Kasumi-1 (cell line): Measurements from ENCODE around the gene KRT4.

ENCODE experiments used
- DNase-seq, 2 experiments: peaks; one replicate each; lab custom pipeline; 2025; lab: John Stamatoyannopoulos, UW

Gene KRT4

DNA sequence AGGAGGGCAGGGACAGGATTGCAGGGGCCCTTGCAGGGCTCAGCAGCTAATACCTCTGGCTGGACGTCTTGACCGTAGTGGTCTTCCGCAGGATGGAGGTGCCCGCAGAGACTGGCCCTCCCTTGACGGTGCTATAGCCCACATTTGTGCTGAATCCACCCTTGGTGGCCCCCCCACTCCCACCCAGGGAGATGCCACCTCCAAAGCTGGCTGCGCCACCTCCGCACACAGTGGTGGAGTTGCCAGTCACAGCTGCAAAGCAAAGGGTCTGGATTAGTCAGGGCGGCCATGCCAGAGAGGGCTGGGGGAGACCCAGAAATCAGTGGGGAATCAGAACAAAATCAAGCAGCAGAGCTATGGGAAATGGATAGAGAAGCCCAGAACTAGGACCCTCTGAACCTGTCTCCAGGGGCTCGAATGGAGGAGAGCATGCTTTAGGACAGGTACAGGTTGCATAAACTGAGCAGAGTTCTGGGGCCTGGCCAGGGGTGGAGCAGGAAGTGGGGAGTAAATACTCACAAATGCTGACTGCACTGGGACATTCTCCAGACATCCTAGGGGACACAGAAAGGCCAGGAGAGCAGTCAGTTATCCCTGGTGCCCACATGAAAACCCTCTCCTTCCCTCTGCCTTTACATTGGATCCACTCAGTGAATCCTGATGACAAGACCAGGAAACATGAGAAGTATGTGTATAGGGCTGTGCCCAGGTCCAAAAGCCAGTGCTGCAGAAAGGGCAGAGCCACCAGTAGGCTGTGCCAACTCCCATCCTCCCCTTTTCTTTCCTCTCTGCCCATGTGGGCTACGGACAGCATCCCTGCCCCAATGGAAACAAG, 8.1 kb upstream of the KRT4 start:
- no peak for DNase-seq

DNA sequence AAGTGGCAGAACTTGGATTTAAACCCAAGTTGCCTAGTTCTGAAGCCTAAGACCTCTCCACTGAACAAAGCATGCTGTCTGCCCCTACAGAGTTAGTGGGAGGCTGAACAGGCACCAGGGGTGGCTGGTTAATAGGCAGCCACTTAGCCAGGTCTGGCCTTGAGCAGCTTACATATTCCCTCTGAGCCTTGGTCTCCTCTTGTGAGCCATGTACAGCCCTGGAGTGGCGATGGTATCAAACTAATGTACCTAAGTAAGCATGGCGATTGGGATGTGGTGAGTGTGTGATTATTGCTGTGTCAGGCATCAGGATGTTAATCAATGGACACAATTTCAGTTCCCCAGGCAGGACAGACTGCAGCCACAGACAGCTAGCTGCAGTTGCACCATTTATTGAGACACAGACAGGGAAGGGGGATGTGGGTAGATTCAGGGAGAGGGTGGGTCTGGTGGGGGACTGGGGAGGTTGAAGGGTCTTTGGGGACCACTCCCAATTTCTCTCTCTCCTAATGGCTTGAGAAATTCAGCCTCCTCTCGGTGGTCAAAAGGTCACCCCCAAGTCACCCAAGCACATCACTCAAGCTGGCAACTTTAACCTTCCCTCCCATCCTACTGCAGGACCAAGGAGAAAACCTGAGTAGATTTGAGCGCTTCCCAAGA, 7.3 kb upstream of the KRT4 start:
- DNase-seq: no peak

DNA sequence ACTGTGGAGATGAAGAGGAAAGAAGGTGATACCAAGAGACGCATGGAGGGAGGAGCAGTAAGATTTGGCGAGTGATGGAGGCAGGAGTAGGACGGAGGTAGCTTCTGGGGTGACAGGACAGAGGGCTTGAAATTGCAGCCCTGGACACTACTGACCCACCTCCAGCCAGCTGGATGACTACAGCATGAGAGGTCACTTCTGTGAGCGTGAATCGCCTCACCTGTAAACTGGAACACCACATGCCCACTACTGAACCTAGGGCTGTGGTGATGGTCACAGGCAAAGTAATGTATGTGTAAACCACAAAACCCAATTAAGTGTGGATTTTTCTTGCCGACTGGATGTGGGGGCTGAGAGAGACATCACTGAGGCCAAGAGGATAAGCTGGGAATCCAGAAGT, 6.6 kb upstream of the KRT4 start:
- DNase-seq: no peak

DNA sequence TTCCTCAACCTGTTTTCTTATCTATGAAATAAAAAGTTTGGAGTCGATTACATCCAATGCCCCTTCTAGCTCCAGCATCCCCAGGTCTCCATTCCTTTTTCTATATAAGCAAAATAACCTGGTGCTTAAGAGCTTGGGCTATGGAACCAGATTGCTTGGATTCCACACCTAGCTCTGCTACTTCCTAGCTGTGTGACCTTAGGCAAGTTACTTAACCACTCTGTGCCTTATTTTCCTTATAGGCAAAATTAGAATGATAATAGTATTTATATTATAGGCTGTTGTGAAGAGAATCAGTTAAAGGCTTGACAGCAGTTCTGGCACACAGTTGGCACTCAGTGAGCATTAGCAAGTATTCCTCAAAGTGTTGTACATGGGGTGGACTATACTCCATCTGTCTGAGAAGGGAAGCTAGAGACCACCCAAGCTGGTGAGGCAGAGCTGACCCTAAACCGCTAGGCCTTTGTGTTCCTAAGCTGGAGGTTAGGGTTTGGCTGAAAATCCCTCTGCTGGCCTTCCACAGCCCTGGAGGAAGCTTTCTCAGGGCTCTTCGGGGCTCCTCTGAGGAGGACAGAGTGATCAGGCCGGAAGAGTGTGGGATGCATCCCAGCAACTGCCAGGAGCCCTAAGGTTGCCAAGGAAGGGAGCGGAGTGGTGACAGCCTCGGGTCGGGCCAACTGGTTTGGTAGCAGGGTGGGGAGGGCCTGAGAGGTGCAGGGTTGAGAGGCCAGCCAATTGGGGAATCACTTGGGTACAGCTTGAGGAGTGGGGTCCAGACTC, 6.0 kb upstream of the KRT4 start:
- DNase-seq: no peak

DNA sequence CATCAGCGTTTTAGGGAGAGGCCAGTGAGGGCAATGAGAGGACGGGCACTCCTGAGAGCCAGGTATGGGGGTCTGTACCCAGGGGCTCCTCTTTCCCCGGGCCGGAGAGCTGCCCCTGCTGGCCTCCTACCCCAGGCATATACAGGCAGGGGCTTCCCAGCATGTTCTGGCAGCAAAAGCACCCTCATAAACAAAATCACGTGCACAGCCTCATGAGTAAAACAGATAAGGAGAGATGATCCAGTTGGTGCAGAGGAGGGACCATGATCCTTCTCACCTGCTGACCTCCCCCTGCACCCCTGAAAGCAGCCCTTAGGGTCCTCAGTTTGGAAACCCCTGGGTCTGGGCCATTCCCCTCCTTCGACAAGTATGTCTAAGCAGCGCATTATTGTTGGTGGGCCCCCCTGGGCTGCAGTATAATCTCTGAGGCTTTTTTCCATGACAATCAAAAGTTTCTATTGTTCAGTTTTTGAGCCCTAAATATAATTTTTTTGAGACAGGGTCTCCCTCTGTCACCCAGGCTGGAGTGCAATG, 5.0 kb upstream of the KRT4 start:
- DNase-seq: no peak

DNA sequence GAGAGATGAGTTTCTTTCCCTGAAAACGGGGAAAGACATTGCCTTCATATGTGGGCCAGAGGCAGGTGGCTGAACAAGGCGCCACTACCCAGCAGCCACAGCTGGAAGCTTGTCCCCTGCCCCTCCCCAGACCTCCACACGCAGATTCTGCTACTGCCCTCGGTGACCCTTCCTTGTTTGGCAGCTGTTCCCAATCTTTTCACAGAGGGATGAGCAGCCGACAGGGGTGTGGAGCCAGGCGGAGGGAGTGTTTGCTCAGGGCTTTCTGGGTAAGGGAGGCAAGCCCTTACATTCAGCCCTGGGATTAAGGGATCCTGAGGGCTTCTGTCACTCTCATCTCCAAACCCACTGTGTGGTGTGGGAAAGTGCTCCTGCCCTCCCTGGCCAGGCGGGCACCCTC, 4.5 kb upstream of the KRT4 start:
- no peak for DNase-seq

DNA sequence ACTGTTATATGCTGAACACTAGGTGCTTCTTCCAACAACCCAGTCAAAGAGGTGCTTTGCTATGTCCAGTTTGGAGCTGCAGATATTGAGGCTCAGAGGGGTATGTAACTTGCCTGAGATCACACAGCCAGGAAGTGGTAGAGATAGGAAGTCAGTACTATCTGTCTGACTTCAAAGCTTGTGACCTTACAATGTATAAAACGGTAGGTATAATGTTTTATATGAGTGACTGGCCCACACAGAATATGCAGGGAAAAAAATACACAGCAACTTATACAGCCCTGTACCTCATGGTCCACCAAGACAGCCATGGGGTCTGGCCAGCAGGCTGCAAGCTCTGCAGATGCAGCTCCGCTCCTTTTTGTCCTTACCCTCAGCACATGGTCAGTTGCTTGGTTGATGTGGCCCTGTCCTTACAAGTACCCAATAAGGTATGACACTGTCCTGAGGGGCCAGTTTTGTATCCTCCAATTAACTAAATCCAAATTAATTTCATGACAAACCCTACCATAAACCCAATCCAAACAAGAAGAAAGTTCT, 3.9 kb upstream of the KRT4 start:
- DNase-seq: no peak

DNA sequence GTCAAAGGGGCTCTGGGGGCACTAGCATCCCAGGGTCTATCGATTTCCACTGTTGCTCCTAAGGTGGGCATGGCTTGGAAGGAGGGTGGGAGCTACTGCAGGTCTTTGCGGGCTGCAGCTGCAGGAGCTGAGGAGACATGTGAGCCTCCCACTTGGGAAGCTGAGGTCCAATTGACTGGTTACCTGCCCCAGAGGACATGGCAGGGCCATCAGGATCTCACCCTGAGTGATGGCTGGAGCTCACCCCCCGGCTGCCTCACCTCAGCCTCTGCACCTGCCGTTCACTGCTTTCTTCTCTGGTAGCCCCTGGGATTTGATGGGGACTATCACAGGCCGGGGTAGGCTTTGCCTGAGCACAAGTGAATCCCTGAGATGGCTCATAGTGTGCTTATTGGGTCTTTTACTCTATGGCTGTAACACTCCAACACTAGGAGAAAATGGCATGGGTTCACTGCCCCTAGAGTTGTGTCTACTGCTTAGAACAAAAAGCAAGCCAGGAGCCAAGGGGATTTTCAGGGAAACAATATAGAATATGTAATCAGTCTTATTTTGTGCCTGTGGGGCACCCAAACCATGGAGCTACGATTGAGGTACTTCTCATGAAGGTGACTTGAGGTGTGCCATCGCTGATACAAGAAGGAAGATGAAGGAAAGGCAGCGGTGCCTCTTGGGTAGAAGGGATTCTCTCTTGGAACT, 3.2 kb upstream of the KRT4 start:
- DNase-seq: no peak

DNA sequence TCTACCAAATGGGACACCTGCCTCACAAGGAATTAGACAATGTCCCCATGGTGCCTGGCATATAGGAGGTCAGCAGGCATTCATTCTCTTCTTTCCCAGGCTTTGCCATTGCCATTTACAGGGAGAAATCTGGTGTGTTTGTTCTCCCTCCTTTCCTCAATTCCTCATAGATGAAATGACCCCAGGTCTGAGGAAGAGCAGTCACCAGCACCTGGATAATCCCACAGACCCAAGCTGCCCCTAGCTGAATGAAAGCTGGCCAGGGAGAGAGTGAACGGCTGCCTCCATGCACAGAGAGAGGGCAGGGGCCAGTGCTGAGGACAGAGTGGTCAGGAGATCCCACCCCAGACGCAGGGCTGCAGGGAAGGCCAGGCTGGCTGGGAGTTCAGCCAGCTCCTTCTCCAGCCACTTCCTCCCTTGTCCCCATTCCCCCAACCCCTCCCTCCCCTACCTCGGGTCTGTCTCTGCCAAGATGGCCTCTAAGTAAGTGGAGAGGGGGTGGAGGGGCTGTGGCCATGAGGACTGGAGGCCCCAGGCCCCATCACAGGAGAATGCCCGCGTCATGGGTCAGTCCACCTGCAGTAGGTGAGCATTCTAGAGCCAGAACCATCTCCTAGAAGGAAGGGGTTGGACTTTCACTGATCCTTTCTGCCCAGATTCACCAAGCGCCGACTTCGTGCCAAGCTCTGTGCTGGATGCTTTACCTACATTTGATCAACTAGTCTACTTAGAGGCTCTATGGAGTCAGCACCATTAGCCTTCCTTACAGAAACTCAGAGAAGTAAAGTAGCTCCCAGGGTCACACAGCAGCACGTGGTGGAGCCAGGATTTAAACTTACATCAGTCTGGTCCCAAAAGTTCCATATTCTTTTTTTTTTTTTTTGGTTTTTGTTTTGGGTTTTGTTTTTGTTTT, 2.0 kb upstream of the KRT4 start:
- no peak for DNase-seq

DNA sequence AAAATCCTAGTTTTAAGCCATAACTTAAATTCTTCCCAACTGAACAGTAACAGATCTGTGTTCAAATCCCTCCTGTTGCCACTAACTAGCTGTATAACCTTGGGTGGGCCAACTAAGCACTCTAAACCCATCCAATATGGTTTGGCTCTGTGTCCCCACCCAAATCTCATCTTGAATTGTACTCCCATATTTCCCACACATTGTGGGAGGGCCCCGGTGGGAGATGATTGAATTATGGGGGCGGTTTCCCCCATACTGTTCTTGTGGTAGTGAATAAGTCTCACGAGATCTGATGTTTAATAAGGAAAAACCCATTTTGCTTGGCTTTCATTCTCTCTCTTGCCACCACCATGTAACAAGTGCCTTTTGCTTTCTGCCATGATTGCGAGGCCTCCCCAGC, 1.2 kb upstream of the KRT4 start:
- no peak for DNase-seq

DNA sequence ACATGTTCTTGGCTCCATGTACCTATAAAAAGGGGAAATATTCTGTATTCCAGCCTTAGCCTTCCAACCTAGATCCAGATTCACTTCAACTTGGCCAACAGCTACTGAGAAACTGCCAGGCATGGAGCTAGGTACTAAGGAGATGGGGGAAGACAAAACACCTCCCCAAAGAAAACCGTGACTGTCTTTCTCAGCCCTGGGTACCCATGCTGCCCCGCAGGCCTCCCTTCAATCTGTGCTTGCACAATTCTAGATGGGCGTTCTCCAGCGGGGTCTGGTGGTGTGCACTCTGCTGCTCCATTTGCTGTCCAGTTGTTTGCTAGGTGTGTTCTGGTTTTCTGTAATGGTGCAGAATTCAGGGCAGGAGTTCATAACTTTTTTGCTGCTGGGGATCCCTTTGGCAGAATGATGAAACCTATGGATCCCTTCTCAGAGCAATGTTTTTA, 817 bp upstream of the KRT4 start:
- DNase-seq: no peak

DNA sequence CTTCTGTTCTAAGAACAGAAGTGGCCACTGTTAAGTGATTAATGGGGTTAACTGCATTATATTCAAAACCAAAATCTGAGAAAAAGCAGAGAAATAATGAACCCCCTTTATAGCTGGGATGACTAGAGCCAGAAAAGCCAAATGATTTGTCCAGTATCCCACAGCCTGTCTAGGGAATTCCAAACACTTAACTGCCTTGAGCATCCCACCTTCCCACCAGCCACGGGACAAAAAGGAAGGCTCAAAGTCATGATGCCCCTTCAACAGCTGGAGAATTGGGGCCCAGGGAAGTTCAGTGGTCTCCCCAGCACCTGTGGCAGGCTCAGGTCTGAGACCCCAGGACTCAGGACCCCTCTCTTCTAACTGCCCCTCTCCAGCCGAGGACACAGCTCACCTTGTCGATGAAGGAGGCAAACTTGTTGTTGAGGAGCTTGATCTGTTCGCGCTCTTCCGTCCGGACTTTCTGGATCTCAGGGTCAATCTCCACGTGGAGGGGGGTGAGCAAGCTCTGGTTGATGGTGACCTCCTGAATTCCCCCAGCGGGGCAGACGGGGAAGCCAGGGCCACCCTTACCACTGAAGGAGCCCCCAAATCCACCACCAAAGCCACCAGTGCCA, 605 bp downstream of the KRT4 start:
- DNase-seq: no peak

DNA sequence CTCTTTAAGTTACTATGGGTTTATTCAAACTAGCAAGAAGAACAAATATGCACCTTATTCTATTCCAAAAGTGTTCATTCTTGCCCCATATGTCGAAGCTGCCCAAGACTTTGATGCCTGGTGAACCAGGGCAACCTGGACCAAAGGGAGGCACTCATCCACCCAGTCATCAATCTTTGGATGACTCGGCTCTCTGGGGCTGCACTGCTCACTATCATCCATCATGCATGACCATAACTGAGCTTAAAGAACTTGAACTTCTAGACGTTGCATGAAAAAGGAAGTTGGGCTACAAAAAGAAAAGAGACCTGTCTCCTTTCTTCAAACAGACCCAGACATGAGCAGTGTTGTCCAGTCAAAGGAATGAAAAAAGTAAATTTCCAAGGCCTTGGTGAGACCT, 1.2 kb downstream of the KRT4 start:
- no peak for DNase-seq

DNA sequence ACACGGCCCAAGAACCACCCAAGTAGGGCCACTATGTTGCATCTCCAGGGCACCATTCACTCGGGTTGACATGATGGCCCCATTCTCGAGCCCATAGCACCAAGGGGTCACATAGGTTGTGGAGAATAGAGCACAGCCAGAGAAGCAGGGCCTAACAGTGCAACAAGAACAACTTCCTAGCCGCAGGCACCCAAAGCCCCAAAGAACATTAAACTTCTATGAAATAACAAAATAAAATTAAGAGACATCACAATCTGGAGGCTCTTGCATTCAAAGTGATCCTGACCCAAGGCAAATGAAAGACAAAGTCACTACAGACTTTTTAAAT, 1.9 kb downstream of the KRT4 start:
- no peak for DNase-seq

DNA sequence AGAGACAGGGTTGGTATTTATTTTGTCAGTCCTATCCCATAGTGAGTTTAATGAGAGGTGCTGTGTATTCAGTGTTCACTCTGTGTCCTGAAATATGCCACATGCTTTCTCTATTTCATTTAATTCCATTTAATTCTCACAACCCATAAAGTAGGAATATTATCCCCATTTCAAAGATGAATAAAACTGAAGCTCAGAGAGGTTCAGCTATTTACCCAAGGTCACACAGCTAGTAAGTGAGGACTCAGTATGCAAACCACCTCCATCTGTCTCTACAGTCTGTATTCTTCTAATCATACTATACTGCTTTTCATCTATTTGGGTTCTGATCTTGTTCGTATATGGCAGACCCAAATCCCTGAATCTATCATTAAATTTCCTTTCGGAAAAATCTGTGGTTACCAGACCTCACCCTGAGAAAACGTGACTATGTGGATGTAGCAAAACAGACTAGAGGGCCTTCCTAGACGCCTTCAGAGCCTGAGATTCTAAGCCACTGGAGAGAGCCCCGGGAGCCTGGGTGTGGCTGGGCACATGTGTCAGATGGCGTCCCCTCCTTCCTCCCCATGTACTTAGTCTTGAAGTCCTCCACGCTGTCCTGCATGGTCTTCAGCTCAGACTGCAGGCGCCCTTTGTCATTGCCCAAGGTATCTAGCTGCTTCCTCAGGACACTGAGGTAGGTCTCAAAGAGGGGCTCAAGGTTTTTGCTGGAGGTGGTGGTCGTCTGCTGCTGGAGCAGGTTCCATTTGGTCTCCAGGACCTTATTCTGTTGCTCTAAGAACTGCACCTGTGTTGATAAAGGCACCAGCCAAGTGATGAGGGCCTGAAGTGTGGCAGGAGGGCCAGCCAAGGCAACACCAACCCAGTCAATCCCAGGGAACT, 2.5 kb downstream of the KRT4 start:
- DNase-seq: no peak

DNA sequence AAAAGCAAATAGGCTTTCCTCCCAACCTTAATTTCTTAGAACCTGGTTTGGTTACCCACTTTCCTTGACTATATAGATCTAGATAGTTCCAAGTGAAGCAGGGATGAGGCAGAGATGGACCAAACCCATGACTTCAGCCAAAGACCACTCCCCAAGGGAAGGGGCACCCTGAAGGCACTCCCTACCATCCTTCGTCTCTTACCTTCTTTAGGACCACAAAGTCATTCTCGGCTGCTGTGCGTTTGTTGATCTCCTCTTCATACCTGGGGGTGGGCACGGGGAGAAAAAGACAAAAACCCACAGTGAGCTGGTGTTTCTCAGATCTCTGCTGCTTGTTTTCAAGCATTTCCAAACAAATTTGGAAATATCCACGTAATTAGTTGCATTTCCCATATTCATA, 3.4 kb downstream of the KRT4 start:
- DNase-seq: no peak

DNA sequence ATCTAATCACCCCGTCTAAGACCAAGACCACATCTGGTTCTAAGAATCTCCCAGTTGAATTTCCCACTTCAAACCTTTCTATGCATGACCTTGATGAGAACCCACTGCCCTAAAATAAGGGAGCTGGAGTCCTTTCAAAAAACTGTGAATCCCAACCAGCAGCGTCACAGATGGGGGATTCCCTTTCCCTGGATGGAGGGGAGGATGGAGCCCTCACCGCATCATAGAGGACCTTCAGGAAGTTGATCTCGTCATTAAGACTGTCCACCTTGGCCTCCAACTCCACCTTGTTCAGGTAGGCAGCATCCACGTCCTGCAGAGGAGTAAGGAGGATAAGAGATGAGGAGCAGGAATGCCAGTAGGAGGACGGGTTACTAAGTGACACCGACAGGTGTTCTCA, 4.8 kb downstream of the KRT4 start:
- no peak for DNase-seq

DNA sequence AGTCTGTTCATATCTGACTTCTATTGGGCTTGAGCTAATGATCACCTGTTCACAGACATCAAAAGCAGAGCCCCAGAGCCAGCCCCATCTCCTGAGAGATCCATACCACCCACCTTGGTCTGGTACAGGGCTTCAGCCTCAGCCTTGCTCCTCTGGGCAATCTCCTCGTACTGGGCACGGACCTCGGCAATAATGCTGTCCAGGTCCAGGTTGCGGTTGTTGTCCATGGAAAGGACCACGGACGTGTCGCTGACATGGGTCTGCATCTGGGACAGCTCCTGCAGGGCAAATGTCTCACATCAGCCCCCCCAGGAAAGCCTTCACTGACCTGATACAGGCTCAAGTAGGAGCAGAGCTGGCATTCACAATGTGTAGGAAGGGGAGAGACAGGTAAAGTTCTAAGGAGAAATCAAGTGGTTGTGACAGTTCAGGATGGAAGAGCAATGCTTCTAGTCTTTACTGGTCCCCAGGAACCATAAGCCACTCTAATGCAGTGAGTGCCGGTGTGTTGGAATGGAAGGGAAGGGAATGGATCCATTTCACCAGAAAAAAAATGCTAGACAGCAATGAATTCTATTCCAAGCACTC, 5.2 kb downstream of the KRT4 start:
- no peak for DNase-seq
